IMR-90 (cell line): ENCODE results near the gene RASSF9. TPM values are rescaled to one million over a fixed set of nuclear protein-coding genes. Genes with fewer than 3 reads are reported as not detected.

ENCODE experiments used
- ATAC-seq: fragments of 200-7000 bp; cut with Tn5 transposase; 2 replicates; pipeline ENCODE4 v1.9.1; 2020; ENCODE audit warnings: low read depth, mild to moderate bottlenecking, moderate library complexity
- BruUV-seq: library from RNA; stranded (reverse); fragments of 400-500 nt; replicated peaks from 2 replicates; lab custom pipeline; 2021; lab: Mats Ljungman, UMichigan
- CTCF ChIA-PET: fragments of 300-600 bp; formaldehyde crosslinking; extraction: SDS; loops from one replicate; lab custom pipeline; 2021; ENCODE audit warnings: antibody characterized with exemption; lab: Yijun Ruan, JAX
- POLR2A ChIA-PET: fragments of 300-600 bp; sonication (Branson Sonifier 250); formaldehyde crosslinking; loops from one replicate; lab custom pipeline; 2022; ENCODE audit warnings: antibody characterized with exemption; ENCODE audit not compliant: unreplicated experiment; lab: Charles Lee
- DNase-seq: peaks from one replicate; pipeline ENCODE4 v3.0.0; 2013
- H2AFZ ChIP-seq: replicated peaks from 2 replicates; pipeline ENCODE3; 2013; ENCODE audit warnings: low read length, mild to moderate bottlenecking; ENCODE audit not compliant: poor library complexity
- H2AK5ac ChIP-seq: 2 replicates; pipeline ENCODE4 v1.6.1; 2013; ENCODE audit warnings: low read depth, low read length, inconsistent platforms
- H2AK9ac ChIP-seq: replicated peaks from 2 replicates; pipeline ENCODE3; 2013; ENCODE audit warnings: mild to moderate bottlenecking, low read depth, low read length, moderate library complexity; ENCODE audit not compliant: poor library complexity
- H2BK120ac ChIP-seq: 2 replicates; pipeline ENCODE4 v1.6.1; 2013; ENCODE audit warnings: low read depth, low read length, inconsistent platforms
- H2BK15ac ChIP-seq: 3 replicates; pipeline ENCODE4 v1.6.1; 2013; ENCODE audit warnings: low read depth, low read length, inconsistent platforms
- H2BK20ac ChIP-seq: 2 replicates; pipeline ENCODE4 v1.6.1; 2013; ENCODE audit warnings: low read depth, mild to moderate bottlenecking, inconsistent platforms, low read length, moderate library complexity
- H2BK5ac ChIP-seq: 2 replicates; pipeline ENCODE4 v1.6.1; 2013; ENCODE audit warnings: mild to moderate bottlenecking, low read depth, low read length, inconsistent platforms; ENCODE audit not compliant: poor library complexity, severe bottlenecking
- H3K14ac ChIP-seq: replicated peaks from 2 replicates; pipeline ENCODE4 v1.6.1; 2013; ENCODE audit warnings: low read depth, low read length, inconsistent platforms
- H3K18ac ChIP-seq: 2 replicates; pipeline ENCODE4 v1.6.1; 2013; ENCODE audit warnings: low read depth, low read length, control low read depth
- H3K23ac ChIP-seq: 2 replicates; pipeline ENCODE4 v1.6.1; 2013; ENCODE audit warnings: low read depth, low read length, inconsistent platforms
- H3K27ac ChIP-seq: 2 replicates; pipeline ENCODE4 v1.5.1; 2013; ENCODE audit warnings: mild to moderate bottlenecking, control low read depth, low read length; ENCODE audit not compliant: insufficient read depth
- H3K27me3 ChIP-seq: 2 replicates; pipeline ENCODE4 v1.6.1; 2013; ENCODE audit warnings: low read length; ENCODE audit not compliant: control insufficient read depth, insufficient read depth
- H3K36me3 ChIP-seq: 2 replicates; pipeline ENCODE4 v1.6.1; 2013; ENCODE audit warnings: low read length, mixed read lengths; ENCODE audit not compliant: control insufficient read depth, insufficient read depth
- H3K4ac ChIP-seq: 2 replicates; pipeline ENCODE4 v1.6.1; 2013; ENCODE audit warnings: low read depth, low read length, inconsistent platforms
- H3K4me1 ChIP-seq: 2 replicates; pipeline ENCODE4 v1.6.1; 2013; ENCODE audit warnings: low read length, mixed read lengths; ENCODE audit not compliant: control insufficient read depth, insufficient read depth
- H3K4me2 ChIP-seq: 2 replicates; pipeline ENCODE4 v1.6.1; 2013; ENCODE audit warnings: low read depth, mild to moderate bottlenecking, control low read depth, low read length, moderate library complexity
- H3K4me3 ChIP-seq: 2 replicates; pipeline ENCODE4 v1.5.1; 2013; ENCODE audit warnings: low read depth, mild to moderate bottlenecking, control low read depth, low read length, moderate library complexity; ENCODE audit not compliant: insufficient read depth
- H3K56ac ChIP-seq: 2 replicates; pipeline ENCODE4 v1.6.1; 2013; ENCODE audit warnings: low read length, inconsistent platforms; ENCODE audit not compliant: insufficient read depth; ENCODE audit errors: extremely low read depth
- H3K79me1 ChIP-seq, 2 experiments: 2 replicates each; pipeline ENCODE4 v1.6.1; 2013; ENCODE audit warnings: low read length in 2 of 2, inconsistent platforms in 1 of 2, low read depth in 1 of 2
- H3K9ac ChIP-seq: 2 replicates; pipeline ENCODE4 v1.6.1; 2013; ENCODE audit warnings: low read depth, low read length, control low read depth
- H3K9me1 ChIP-seq: 2 replicates; pipeline ENCODE4 v1.6.1; 2013; ENCODE audit warnings: low read length, inconsistent platforms; ENCODE audit not compliant: insufficient read depth
- H3K9me3 ChIP-seq: 2 replicates; pipeline ENCODE4 v1.6.1; 2013; ENCODE audit warnings: low read length; ENCODE audit not compliant: control insufficient read depth, insufficient read depth
- H4K20me1 ChIP-seq: 2 replicates; pipeline ENCODE4 v1.6.1; 2013; ENCODE audit warnings: low read length, inconsistent platforms; ENCODE audit not compliant: insufficient read depth
- H4K5ac ChIP-seq: 2 replicates; pipeline ENCODE4 v1.6.1; 2013; ENCODE audit warnings: mild to moderate bottlenecking, low read depth, low read length, control low read depth
- H4K8ac ChIP-seq, 2 experiments: 2 replicates each; pipeline ENCODE4 v1.6.1; 2013; ENCODE audit warnings: low read depth in 2 of 2, low read length in 2 of 2, control low read depth in 1 of 2, inconsistent platforms in 1 of 2
- H4K91ac ChIP-seq: 2 replicates; pipeline ENCODE4 v1.6.1; 2013; ENCODE audit warnings: low read depth, low read length, inconsistent platforms; ENCODE audit not compliant: insufficient read depth
- BHLHE40 ChIP-seq: fragments of 150-350 bp; IDR thresholded peaks from 2 replicates; pipeline ENCODE4 v1.6.1; 2016; ENCODE audit warnings: mild to moderate bottlenecking, low read depth, low read length
- CHD1 ChIP-seq: IDR thresholded peaks from 2 replicates; pipeline ENCODE4 v1.6.1; 2012; ENCODE audit warnings: low read depth, low read length, improper control_type of control experiment
- CTCF ChIP-seq: conservative IDR thresholded peaks from 2 replicates; pipeline ENCODE4 v1.5.1; 2012; ENCODE audit warnings: mild to moderate bottlenecking, low read depth, low read length, improper control_type of control experiment
- ELK1 ChIP-seq: fragments of 150-350 bp; IDR thresholded peaks from 2 replicates; pipeline ENCODE4 v1.6.1; 2016; ENCODE audit warnings: low read depth, mild to moderate bottlenecking, low read length, moderate library complexity, borderline replicate concordance
- FOS ChIP-seq: fragments of 150-350 bp; IDR thresholded peaks from 2 replicates; pipeline ENCODE4 v1.6.1; 2016; ENCODE audit warnings: low read depth, low read length
- MAFK ChIP-seq: IDR thresholded peaks from 2 replicates; pipeline ENCODE4 v1.6.1; 2012; ENCODE audit warnings: low read depth, low read length, improper control_type of control experiment
- MXI1 ChIP-seq: IDR thresholded peaks from 2 replicates; pipeline ENCODE4 v1.6.1; 2012; ENCODE audit warnings: low read depth, mild to moderate bottlenecking, low read length, moderate library complexity, borderline replicate concordance
- POLR2A ChIP-seq: IDR thresholded peaks from 2 replicates; pipeline ENCODE4 v1.6.1; 2012; ENCODE audit warnings: mild to moderate bottlenecking, low read depth, low read length
- RAD21 ChIP-seq: IDR thresholded peaks from 2 replicates; pipeline ENCODE4 v1.6.1; 2012; ENCODE audit warnings: low read length, improper control_type of control experiment
- RCOR1 ChIP-seq: IDR thresholded peaks from 2 replicates; pipeline ENCODE4 v1.6.1; 2012; ENCODE audit warnings: mild to moderate bottlenecking, low read length, improper control_type of control experiment; ENCODE audit not compliant: insufficient replicate concordance
- RFX5 ChIP-seq: IDR thresholded peaks from 2 replicates; pipeline ENCODE4 v1.8.0; 2012; ENCODE audit warnings: low read depth, mild to moderate bottlenecking, low read length, moderate library complexity
- SMC3 ChIP-seq: fragments of 150-350 bp; IDR thresholded peaks from 2 replicates; pipeline ENCODE4 v1.6.1; 2016; ENCODE audit warnings: low read depth, mild to moderate bottlenecking, antibody characterized with exemption, low read length, moderate library complexity
- USF2 ChIP-seq: fragments of 150-350 bp; IDR thresholded peaks from 2 replicates; pipeline ENCODE4 v1.6.1; 2017; ENCODE audit warnings: mild to moderate bottlenecking, antibody characterized with exemption, low read length, low read depth
- dilution Hi-C: fragments of 300-500 bp; cut with HindIII; formaldehyde crosslinking; loops from one replicate; pipeline ENCODE4 v1.14.3; 2018; ENCODE audit warnings: low sequenced_read_pairs; ENCODE audit not compliant: unreplicated experiment
- in situ Hi-C: fragments of 300-500 bp; cut with MboI; formaldehyde crosslinking; loops from 3 replicates; pipeline ENCODE4 v1.14.3; 2019; ENCODE audit warnings: low sequenced_read_pairs, inconsistent platforms, mixed read lengths
- intact Hi-C: fragments of 100-400 bp; cut with micrococcal nuclease; formaldehyde crosslinking; loops from 2 replicates; pipeline ENCODE4 v1.10.0; 2022
- polyA plus RNA-seq, 3 experiments: library from polyadenylated mRNA; depleted of rRNA; stranded (reverse); fragments of >200 nt; gene quantifications; 2 replicates each; pipeline ENCODE4 v1.2.3, GENCODE V29; 2012; ENCODE audit warnings: low replicate concordance in 1 of 3
- total RNA-seq: library from RNA; depleted of rRNA; stranded (reverse); fragments of >200 nt; gene quantifications from 2 replicates; pipeline ENCODE4 v1.2.3, GENCODE V29; 2012

The RASSF9 gene
- total and polyA plus RNA-seq, 2 of the 4 experiments (the other 2 are of a cell fraction): 0.09 to 0.18 TPM

DNA sequence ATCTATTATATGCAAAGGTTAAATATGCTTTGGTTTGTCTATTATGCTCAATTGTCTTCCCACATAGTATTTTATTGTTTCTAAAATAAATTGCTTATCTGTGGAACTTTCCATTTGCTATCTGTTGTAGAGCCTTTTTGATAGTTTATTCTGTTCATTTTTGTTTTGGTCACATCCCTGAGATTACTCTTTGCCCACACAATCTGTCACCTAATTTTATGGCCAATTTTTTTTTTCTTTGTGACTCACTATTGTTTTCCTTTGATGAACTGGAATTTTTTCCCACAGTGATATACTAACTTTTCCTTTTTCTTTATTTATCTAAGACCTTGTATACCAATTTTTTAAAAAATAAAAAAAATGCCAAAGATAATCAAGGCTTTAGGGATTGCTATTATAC lies 61.1 kb downstream of the RASSF9 start:
- no TSS peak for BruUV-seq
- no peak overlapping the region for H3K4me2 ChIP-seq
- no peak overlapping the region for H3K4me3 ChIP-seq
- no peak for TF ChIP-seq SMC3
- TF ChIP-seq MAFK: no peak
- no peak for TF ChIP-seq RCOR1
- no peak for TF ChIP-seq CHD1
- no peak for TF ChIP-seq USF2
- no peak for TF ChIP-seq MXI1
- TF ChIP-seq RAD21: no peak
- no peak for TF ChIP-seq RFX5
- TF ChIP-seq BHLHE40: no peak
- TF ChIP-seq CTCF: no peak
- TF ChIP-seq ELK1: no peak
- TF ChIP-seq POLR2A: no peak
- TF ChIP-seq FOS: no peak
- no peak overlapping the region for H3K23ac ChIP-seq
- ChIA-PET CTCF (no interaction called here), POLR2A (no interaction called here)
- in situ Hi-C loops: no loop called here
- H2BK20ac ChIP-seq: no peak overlapping the region
- H3K56ac ChIP-seq: no peak overlapping the region
- no peaks in the 10 kb centered on the region for H3K36me3 ChIP-seq
- H2BK120ac ChIP-seq: no peak overlapping the region
- H4K91ac ChIP-seq: no peak overlapping the region
- intact Hi-C loops: no loop called here
- no peaks in the 10 kb centered on the region for H3K4me1 ChIP-seq
- no peak overlapping the region for H3K18ac ChIP-seq
- no peaks in the 10 kb centered on the region for H4K20me1 ChIP-seq
- H3K79me1 ChIP-seq: no peaks in the 10 kb centered on the region
- no peak overlapping the region for H4K5ac ChIP-seq
- no peaks in the 10 kb centered on the region for H3K9me3 ChIP-seq
- no peak overlapping the region for H2AK9ac ChIP-seq
- H3K4ac ChIP-seq: no peak overlapping the region
- dilution Hi-C loops: no loop called here
- no peaks in the 10 kb centered on the region for H3K9me1 ChIP-seq
- H2BK5ac ChIP-seq: no peak overlapping the region
- DNase-seq: no peak
- no peaks in the 10 kb centered on the region for H3K27me3 ChIP-seq
- ATAC-seq: no peak
- no peak overlapping the region for H3K27ac ChIP-seq
- H2AFZ ChIP-seq: no peak overlapping the region
- H2BK15ac ChIP-seq: no peak overlapping the region
- no peak overlapping the region for H3K9ac ChIP-seq
- no peak overlapping the region for H3K14ac ChIP-seq
- H2AK5ac ChIP-seq: no peak overlapping the region
- H4K8ac ChIP-seq: no peak overlapping the region
